A549 (cell line): ENCODE results near the gene SMIM44.

Experiments
- CEBPB ChIP-seq, 2 experiments: fragments of >200 bp in 1 of 2; sonication (Bioruptor Twin) in 1 of 2; formaldehyde crosslinking in 1 of 2; IDR thresholded peaks; 2 replicates each; pipeline ENCODE4 v1.6.1; 2012 to 2016
- EHMT2 ChIP-seq: fragments of 200-600 bp; sonication (generic); IDR thresholded peaks from 2 replicates; pipeline ENCODE4 v1.6.1; 2016; ENCODE audit warnings: antibody characterized with exemption, low read depth, mild to moderate bottlenecking, moderate library complexity
- EP300 ChIP-seq, 2 experiments: fragments of >200 bp; sonication (Bioruptor Twin); formaldehyde crosslinking; IDR thresholded peaks; 2 replicates in 1 of 2; 3 replicates in 1 of 2; pipeline ENCODE4 v1.6.1; 2016 to 2017
- KDM1A ChIP-seq: fragments of 200-600 bp; sonication (generic); IDR thresholded peaks from 2 replicates; pipeline ENCODE4 v1.6.1; 2016; ENCODE audit warnings: low read depth, mild to moderate bottlenecking
- MYC ChIP-seq: IDR thresholded peaks from 2 replicates; pipeline ENCODE4 v1.6.1; 2012; ENCODE audit warnings: mild to moderate bottlenecking, inconsistent platforms, low read length, improper control_type of control experiment, borderline replicate concordance
- NR3C1 ChIP-seq: fragments of >200 bp; sonication (Bioruptor Twin); formaldehyde crosslinking; IDR thresholded peaks from 3 replicates; pipeline ENCODE4 v1.6.1; 2017
- RARB ChIP-seq: fragments of 250-450 bp; sonication (Bioruptor Pico); IDR thresholded peaks from 2 replicates; pipeline ENCODE4 v1.8.0; 2021; ENCODE audit warnings: mild to moderate bottlenecking, moderate library complexity
- RCOR1 ChIP-seq: fragments of 150-350 bp; IDR thresholded peaks from 2 replicates; pipeline ENCODE4 v1.6.1; 2014; ENCODE audit warnings: antibody characterized with exemption, low read length, low read depth
- TF ChIP-seq, protein P1 (sequence below): fragments of >200 bp; sonication (Bioruptor Twin); formaldehyde crosslinking; IDR thresholded peaks from 3 replicates; pipeline ENCODE4 v1.5.1; 2016
- TF ChIP-seq, protein P2 (sequence below): IDR thresholded peaks from 2 replicates; pipeline ENCODE4 v1.6.1; 2012
- TF ChIP-seq, protein P3 (sequence below): IDR thresholded peaks from 2 replicates; pipeline ENCODE4 v1.6.1; 2012
- TF ChIP-seq, protein P4 (sequence below): fragments of 200-600 bp; sonication (generic); IDR thresholded peaks from 2 replicates; pipeline ENCODE4 v1.6.1; 2016; ENCODE audit warnings: antibody characterized with exemption, mild to moderate bottlenecking, moderate library complexity

DNA sequence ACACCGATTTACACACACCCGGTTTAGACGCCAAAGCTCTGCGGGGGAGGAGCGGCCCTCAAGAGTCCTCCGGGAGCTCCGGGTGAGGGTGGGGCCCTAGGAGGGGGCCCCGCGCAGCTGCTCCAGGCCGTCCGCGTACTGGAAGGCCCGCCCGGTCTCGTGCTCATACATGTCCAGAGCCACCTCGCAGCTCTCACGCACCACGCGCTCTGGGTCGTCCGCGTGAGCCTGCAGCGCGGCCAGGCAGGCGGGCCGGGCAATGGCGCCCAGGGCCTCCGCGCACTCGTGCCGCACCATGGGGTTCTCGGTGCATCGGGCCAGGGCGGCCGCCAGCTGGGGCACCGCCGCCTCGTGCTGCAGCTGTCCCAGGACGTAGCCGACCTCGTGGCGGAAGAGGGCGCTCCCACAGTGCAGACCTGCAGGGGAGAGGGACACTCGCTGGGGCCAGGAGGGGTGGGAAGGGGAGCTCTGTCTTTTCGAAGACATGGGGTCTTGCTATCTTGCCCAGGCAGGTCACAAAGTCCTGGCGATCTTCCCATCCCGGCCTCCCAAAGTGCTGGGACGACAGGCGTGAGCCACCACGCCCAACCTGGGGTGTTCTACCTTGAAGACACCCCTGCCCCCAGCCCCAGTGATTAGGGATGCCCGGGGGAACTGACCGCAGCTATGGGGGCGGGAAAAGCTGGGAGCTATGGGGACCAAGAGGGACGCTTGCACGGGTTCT is 8.3 kb upstream of the SMIM44 start:
- TF ChIP-seq CEBPB (IDR thresholded peaks at IDR 0.05) (no peak), RCOR1 (no peak), MYC (no peak), RARB (CRISPR knock-in tag) (no peak), EHMT2 (no peak), KDM1A (no peak), EP300 (IDR thresholded peaks at IDR 0.05) (no peak), NR3C1 (no peak)
- TF ChIP-seq, protein P1, sequence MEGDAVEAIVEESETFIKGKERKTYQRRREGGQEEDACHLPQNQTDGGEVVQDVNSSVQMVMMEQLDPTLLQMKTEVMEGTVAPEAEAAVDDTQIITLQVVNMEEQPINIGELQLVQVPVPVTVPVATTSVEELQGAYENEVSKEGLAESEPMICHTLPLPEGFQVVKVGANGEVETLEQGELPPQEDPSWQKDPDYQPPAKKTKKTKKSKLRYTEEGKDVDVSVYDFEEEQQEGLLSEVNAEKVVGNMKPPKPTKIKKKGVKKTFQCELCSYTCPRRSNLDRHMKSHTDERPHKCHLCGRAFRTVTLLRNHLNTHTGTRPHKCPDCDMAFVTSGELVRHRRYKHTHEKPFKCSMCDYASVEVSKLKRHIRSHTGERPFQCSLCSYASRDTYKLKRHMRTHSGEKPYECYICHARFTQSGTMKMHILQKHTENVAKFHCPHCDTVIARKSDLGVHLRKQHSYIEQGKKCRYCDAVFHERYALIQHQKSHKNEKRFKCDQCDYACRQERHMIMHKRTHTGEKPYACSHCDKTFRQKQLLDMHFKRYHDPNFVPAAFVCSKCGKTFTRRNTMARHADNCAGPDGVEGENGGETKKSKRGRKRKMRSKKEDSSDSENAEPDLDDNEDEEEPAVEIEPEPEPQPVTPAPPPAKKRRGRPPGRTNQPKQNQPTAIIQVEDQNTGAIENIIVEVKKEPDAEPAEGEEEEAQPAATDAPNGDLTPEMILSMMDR: no peak
- TF ChIP-seq, protein P2, sequence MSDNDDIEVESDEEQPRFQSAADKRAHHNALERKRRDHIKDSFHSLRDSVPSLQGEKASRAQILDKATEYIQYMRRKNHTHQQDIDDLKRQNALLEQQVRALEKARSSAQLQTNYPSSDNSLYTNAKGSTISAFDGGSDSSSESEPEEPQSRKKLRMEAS: no peak
- TF ChIP-seq, protein P3, sequence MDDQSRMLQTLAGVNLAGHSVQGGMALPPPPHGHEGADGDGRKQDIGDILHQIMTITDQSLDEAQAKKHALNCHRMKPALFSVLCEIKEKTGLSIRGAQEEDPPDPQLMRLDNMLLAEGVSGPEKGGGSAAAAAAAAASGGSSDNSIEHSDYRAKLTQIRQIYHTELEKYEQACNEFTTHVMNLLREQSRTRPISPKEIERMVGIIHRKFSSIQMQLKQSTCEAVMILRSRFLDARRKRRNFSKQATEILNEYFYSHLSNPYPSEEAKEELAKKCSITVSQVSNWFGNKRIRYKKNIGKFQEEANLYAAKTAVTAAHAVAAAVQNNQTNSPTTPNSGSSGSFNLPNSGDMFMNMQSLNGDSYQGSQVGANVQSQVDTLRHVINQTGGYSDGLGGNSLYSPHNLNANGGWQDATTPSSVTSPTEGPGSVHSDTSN: no peak
- TF ChIP-seq, protein P4, sequence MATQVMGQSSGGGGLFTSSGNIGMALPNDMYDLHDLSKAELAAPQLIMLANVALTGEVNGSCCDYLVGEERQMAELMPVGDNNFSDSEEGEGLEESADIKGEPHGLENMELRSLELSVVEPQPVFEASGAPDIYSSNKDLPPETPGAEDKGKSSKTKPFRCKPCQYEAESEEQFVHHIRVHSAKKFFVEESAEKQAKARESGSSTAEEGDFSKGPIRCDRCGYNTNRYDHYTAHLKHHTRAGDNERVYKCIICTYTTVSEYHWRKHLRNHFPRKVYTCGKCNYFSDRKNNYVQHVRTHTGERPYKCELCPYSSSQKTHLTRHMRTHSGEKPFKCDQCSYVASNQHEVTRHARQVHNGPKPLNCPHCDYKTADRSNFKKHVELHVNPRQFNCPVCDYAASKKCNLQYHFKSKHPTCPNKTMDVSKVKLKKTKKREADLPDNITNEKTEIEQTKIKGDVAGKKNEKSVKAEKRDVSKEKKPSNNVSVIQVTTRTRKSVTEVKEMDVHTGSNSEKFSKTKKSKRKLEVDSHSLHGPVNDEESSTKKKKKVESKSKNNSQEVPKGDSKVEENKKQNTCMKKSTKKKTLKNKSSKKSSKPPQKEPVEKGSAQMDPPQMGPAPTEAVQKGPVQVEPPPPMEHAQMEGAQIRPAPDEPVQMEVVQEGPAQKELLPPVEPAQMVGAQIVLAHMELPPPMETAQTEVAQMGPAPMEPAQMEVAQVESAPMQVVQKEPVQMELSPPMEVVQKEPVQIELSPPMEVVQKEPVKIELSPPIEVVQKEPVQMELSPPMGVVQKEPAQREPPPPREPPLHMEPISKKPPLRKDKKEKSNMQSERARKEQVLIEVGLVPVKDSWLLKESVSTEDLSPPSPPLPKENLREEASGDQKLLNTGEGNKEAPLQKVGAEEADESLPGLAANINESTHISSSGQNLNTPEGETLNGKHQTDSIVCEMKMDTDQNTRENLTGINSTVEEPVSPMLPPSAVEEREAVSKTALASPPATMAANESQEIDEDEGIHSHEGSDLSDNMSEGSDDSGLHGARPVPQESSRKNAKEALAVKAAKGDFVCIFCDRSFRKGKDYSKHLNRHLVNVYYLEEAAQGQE: no peak
